ENCODE measurements around the gene CPVL.

- no peak for TF ChIP-seq POLR2A (IDR thresholded peaks at IDR 0.05; ENCODE audit: borderline replicate concordance, extremely low read depth, insufficient read depth, insufficient read length)
- no peak for TF ChIP-seq CTCF (IDR thresholded peaks at IDR 0.05 in 2 of 3, conservative IDR thresholded peaks at IDR 0.05 in 1 of 3; ENCODE audit: borderline replicate concordance in 1 of 3, insufficient read depth in 1 of 3, low read depth in 2 of 3, low read length in 2 of 3)
- no peak for TF ChIP-seq EGR1 (IDR thresholded peaks at IDR 0.05; ENCODE audit: low read depth)
- no peak for TF ChIP-seq SIN3A (IDR thresholded peaks at IDR 0.05; ENCODE audit: low read depth)
- TF ChIP-seq POLR2AphosphoS5 (IDR thresholded peaks at IDR 0.05; ENCODE audit: low read depth, low read length): no peak
- no peak for TF ChIP-seq CEBPB (IDR thresholded peaks at IDR 0.05; ENCODE audit: low read depth)
- TF ChIP-seq EZH2phosphoT487 (IDR thresholded peaks at IDR 0.05; ENCODE audit: borderline replicate concordance): no peak
Measured at GRCh38 chr7:28986028-28986764, 160.1 kb downstream of the CPVL start.
